NK-92 treated with Interleukin-12 subunit alpha and Interleukin-12 subunit beta, amount 100 ng/mL, for 24 hours (cell line): ENCODE measurements around the gene ST7.
"Not testable (repeated sequence)": the region's sequence is repeated elsewhere in the genome, so short reads cannot be mapped to it uniquely, and the experiment has no call there.

Source experiments
- DNase-seq: peaks from one replicate; lab custom pipeline; 2025; lab: John Stamatoyannopoulos, UW

The ST7 gene

DNA sequence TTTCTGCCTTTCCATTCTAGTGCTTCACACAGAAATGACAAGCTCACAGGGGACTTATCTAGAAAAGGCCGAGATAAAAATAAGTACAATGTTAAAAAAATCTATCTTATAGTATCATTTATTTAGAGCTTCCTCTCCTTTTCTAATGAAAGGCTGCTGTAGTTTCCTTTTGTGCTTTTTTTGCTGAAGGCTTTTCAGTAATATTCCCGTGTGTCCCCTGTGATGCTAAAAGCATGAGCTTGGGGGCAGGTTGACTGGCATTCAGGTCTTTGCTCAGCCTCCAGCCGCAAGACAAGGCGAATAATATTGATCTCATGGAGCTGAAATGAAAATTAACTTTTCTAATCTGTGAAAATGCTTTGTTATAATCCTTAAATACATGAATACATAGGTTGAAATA lies 143.0 kb downstream of the ST7 start:
- DNase-seq, result no peak

DNA sequence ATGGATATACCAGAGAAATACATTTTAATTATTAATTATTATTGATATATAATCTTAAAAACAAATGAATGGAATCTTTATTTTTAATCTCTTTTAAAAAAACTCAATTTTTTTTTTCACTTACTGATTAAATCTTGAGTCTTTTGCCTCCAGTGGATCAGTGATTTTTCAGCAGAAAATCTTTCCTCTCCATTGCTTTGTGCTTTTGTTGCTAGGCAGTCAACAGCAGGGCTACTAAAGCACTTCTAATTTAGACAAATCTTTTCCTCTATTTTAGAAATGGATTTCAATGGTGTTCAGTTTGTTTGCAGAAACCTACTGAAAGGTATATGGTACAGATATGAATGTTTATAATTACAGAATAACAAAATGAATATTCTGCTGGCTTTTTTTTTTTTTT lies 143.6 kb downstream of the ST7 start:
- DNase-seq, result no peak

DNA sequence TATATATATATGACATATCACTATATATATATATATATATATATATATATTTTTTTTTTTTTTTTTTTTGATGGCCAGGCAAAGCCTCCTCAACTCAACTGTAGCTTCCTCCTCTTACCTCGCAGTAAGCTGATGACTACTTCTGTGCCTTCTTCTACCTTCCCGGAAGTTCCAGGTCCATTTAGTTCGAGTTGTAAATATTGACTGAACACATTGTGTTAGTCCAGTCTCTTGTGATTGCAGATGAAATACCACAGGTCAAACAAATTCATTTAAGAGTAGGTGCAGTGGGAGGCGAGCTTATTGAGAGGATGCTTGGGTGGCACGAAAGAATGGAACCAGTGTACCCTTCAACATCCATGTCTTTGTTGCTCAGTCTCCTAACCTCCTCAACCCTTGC lies 144.6 kb downstream of the ST7 start:
- DNase-seq, result no peak

GRCh38 chr7:117098457-117098856 lies 145.2 kb downstream of the ST7 start:
- DNase-seq, result no peak

GRCh38 chr7:117101026-117101425 lies 147.7 kb downstream of the ST7 start:
- no peak for DNase-seq

- no peak for DNase-seq
Measured at GRCh38 chr7:117110480-117111315, 157.4 kb downstream of the ST7 start.

- no peak for DNase-seq
Measured at GRCh38 chr7:117111535-117111934, 158.2 kb downstream of the ST7 start.

- no peak for DNase-seq
Measured at GRCh38 chr7:117112640-117113039, 159.3 kb downstream of the ST7 start.

- no peak for DNase-seq
Measured at GRCh38 chr7:117113871-117114270, 160.6 kb downstream of the ST7 start.

- no peak for DNase-seq
Measured at GRCh38 chr7:117114272-117114671, 161.0 kb downstream of the ST7 start.

- DNase-seq, result no peak
Measured at GRCh38 chr7:117116211-117116610, 162.9 kb downstream of the ST7 start.

DNA sequence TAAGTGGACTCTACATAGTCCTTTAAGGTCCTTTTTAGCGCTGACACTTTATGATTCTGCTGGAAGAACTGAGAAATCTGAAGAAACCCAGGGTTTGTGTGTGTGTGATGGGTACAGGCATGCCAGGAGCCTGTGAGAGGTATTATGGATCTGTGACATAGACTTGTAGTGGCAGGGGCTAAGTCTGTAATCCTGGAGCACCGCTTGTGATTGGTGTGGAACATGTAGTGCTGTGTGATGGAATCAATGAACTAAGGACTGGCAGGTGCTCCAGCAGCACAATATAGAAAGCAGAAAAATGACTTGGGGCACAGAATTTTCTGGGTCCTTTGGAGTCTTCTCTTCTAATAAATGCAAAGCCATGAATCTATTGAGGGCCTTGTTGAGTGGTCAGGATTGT lies 163.9 kb downstream of the ST7 start:
- no peak for DNase-seq

DNA sequence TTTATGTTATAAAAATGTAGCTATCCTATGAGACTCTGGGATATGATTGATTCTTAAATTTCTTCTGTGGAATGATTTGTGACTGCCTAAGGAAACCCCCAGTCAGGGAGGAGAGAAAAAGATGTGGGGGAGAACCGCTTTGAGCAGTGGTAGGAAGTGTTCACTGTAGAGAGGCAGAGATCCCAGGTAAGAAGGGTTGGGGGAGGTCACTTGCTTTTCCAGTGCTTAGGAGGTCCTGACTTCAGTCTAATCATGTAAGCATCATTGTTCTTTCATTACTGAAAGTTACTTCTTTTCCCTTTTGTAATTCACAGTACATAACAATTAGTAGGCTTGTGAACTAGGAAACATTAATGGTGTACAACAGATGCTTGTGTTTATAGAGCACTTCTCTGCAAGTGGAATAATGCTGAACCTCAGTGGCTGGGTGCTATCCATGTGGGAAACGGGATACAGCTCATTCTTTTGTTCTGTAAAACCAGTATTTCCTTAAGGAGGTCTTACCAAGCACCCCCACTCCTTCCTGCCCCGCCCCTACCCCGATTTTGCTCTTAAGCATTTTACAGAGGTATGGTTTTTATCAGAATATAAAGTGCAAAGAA lies 165.4 kb downstream of the ST7 start:
- DNase-seq, result no peak

DNA sequence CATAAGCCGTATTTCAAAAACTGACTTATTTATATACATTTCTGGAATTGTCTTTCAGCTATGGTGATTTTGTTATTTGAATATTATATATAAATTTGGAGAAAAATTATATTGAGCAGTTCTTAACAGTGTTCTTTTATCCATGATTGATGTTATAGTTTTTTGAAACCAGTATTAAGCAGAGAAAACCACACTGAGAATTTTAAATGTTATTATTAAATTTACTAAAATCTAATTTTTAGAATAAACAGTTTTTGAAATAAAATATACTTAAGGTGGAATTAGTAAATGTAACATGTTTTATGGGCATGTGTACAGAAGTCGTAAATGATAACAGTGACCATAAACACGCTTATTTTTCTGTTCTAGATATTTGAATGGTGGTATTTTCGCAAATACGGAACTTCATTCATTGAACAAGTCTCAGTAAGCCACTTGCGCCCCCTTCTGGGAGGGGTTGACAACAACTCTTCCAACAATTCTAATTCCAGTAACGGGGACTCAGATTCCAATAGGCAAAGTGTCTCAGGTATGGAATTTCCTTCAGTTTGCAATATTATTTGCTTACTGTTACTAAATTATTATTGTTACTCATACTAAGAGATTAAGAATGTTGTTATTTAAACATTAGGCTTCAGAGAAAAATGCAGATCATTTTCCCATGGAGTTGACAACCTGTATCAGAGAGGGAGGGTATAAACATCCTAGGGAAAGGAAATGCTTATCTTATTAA lies 166.1 kb downstream of the ST7 start:
- DNase-seq, result peak; percentile 26

GRCh38 chr7:117120321-117120720 lies 167.0 kb downstream of the ST7 start:
- DNase-seq, result not testable (repeated sequence)

- DNase-seq, result not testable (repeated sequence)
Measured at GRCh38 chr7:117122036-117122435, 168.7 kb downstream of the ST7 start.

DNA sequence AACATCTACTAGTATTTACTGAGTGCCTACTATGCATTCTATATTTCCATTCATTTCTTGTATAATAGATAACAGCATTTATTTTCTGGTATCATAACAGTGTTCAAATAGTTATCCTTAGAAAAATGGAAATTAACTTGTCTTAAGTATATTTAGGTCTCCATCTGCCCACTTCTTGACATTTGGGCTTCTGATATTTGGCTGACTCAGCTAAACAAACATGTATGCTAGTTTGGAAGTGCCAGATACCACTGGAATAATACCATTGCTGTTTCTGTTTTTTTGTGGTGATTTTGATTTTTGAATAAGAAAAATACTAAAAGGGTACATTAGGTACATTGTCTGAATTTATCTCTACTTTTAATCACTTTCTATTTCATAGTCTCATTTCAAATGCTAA lies 169.2 kb downstream of the ST7 start:
- no peak for DNase-seq

DNA sequence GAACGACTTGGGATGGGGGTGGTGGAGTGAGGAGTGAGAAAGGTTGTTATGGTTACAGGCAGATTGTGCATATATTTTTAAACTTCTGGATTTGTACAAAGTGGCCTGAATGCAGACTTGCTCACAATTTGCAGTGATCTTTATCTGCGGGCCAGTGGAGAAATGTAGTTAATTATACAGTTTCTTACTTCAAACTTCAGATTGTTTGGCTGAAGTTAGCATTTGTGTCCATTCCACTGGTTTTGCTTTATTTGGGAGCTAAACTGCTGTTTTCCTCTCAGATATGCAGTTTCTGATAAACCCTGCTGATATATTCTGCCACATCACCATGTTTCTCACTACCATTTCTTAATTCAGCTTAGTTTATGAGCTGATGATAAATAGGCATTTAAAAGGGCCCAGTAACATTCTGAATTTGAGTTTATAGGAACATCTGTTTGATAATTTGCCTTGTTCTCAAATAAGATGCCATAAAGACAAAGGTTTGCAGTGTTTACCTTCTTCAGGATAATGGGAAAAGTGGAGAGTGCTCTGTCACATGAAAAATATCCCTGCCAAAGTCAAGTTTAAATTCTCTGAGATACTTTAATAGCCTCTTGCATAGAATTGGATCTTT lies 170.1 kb downstream of the ST7 start:
- no peak for DNase-seq

DNA sequence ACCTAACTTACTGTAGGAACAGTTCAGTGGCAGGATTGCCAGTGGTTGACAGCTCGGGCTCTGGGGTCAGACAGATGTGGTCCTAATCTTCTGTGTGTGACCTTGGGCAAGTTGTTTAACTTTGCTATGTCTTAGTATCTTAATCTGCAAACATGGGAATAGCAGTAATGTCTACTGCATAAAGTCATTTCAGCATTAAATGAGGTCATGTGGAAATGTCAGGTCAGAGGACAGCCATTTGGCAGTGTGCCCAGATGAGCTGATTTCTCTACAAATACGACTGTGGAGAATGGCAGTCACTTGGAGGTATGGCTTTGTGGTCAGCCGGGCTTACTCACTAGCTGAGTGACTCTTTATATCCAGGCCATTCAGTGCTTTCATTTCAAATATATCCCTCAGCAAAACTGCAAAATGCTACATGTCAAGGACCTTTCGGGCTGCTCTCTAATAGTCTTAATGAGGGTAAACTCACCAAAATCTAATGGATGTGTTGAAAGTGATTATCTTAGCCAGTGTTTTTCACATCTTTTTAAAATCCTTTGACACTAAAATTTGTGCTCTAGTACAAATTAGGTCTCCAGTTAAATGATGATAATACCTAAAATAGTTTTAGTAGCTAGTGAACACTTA lies 171.4 kb downstream of the ST7 start:
- peak; percentile 16 for DNase-seq

DNA sequence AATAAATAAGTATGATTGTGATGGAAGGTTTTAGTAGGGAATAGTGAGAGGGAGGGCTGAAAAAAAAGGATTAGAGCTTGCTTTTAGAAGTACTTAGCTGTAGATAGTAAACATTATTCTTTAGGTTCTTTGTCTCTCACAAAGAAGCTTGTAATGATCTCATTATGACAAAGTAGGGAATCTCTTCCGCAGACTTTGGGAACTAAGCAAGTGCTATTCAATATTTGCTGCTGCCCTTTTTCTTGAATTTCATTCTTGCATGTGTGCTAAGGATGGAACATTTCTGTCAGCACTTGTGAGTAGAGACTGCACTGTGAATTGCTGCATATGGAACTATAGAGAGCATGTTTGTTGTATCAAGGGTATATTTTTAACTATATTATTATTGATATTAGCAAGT lies 173.4 kb downstream of the ST7 start:
- no peak for DNase-seq

DNA sequence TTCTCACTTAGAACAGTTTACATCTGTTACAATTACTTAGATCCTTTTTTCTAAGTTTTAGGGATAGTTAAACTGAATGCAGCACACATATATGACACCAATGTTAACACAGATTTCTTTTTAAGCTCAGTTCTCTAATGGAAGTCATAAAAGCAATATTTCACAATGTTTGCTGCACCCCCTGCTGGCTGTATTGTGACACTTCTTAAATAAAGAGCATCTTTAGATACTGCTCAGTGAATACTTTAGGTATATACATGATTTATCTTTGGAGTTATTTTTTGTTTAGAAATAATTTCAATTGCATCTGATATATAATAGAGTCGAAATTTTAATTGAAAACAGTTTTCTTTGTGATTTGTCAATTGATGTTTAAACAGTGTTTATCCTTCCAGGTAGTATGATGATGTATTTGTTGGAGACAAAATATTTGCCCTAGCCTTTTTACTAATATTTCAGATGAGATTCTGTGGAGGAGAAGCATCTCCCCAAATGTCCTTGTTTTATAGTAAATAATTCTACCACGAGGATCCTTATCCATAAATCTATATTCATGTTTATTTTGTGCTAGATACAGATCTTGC lies 174.4 kb downstream of the ST7 start:
- peak; percentile 3 for DNase-seq

GRCh38 chr7:117129521-117129955 lies 176.2 kb downstream of the ST7 start:
- DNase-seq, result no peak
